Activated T-cell treated with anti-CD3 and anti-CD28 coated beads for 1 hour (primary cell): ENCODE data around the gene ZFHX3.
"Not testable (repeated sequence)": the region's sequence is repeated elsewhere in the genome, so short reads cannot be mapped to it uniquely, and the experiment has no call there.

Experiments
- DNase-seq: peaks from one replicate; pipeline ENCODE4 v3.0.0-alpha.2; 2020; ENCODE audit warnings: low read depth

The ZFHX3 gene, protein sequence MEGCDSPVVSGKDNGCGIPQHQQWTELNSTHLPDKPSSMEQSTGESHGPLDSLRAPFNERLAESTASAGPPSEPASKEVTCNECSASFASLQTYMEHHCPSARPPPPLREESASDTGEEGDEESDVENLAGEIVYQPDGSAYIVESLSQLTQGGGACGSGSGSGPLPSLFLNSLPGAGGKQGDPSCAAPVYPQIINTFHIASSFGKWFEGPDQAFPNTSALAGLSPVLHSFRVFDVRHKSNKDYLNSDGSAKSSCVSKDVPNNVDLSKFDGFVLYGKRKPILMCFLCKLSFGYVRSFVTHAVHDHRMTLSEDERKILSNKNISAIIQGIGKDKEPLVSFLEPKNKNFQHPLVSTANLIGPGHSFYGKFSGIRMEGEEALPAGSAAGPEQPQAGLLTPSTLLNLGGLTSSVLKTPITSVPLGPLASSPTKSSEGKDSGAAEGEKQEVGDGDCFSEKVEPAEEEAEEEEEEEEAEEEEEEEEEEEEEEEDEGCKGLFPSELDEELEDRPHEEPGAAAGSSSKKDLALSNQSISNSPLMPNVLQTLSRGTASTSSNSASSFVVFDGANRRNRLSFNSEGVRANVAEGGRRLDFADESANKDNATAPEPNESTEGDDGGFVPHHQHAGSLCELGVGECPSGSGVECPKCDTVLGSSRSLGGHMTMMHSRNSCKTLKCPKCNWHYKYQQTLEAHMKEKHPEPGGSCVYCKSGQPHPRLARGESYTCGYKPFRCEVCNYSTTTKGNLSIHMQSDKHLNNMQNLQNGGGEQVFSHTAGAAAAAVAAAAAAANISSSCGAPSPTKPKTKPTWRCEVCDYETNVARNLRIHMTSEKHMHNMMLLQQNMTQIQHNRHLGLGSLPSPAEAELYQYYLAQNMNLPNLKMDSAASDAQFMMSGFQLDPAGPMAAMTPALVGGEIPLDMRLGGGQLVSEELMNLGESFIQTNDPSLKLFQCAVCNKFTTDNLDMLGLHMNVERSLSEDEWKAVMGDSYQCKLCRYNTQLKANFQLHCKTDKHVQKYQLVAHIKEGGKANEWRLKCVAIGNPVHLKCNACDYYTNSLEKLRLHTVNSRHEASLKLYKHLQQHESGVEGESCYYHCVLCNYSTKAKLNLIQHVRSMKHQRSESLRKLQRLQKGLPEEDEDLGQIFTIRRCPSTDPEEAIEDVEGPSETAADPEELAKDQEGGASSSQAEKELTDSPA (N-terminal part only)

DNA sequence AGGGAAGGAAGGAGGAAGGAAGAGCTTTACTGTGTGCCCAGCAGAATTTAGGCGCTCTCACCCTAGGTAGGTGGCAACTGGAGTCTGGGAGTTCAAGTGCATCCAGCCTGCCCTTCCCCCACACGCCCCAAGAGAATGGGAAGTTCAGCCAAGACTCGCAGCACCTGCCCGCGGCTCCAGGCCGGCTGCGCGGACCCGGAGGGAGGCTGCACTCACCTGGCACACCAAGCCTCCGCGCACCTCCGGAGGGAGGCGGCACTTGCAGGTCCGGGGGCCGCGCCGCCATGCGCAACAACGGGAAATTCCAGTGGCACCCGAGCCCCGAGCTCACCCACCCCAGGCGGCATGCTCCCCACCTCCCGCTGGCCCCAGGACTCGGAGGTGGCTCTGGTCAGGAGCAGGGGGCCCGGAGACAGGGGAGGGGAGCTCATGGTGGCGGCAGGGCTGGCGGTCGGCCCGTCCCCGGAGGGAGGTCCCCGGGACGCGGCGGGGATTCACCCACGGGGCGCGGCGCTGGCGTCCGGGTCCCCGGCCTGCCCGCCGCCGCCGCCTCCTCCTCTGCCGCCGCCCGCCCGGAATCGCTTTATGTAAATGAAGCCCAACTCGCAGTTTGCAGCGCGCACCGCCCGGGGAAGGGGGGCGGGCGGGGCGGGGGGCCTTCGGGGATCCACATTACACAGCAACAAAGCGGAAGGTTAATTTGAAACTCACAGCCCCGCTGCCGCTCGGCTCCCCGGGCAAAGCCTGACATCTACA, at the start of gene ZFHX3:
Gene ZFHX3, minus strand, starts transcription at position 593 of the 756 bp plus-strand sequence. CDS start 87,983 bp downstream, outside the sequence.
- no peak for DNase-seq

- no peak for DNase-seq
Measured at GRCh38 chr16:73096510-73096909, 48.6 kb upstream of the ZFHX3 start.

GRCh38 chr16:73095885-73096421, 48.0 kb upstream of the ZFHX3 start:
- no peak for DNase-seq

DNA sequence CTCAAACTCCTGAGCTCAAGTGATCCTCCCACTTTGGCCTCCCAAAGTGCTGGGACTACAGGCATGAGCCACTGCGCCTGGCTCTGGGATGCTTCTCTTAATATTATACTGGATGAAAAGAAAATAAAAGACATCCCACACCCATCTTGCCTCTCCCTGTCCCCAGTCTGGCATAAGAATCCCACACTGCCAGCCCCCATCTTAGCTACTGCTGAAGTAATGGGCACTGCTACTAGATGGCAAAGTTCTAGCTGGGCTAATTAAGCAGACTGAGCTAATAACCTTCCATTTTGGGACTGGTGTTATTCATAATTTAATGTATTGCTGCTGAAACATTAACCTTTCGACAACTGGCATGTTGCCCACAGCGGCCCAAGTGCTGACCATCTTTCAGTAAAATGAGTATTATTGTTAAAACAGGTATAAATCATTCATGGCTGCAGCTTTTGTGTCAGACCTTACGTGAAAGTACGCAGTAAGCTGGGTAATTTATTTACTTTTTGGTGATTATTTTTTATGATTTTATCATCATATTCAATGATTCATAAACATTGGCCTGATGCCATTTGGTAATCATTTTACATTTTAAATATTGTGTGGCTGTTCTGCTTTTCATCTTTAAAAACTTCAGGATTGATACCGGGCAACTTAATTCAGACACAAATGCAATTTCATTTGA, 47.4 kb upstream of the ZFHX3 start:
- no peak for DNase-seq

DNA sequence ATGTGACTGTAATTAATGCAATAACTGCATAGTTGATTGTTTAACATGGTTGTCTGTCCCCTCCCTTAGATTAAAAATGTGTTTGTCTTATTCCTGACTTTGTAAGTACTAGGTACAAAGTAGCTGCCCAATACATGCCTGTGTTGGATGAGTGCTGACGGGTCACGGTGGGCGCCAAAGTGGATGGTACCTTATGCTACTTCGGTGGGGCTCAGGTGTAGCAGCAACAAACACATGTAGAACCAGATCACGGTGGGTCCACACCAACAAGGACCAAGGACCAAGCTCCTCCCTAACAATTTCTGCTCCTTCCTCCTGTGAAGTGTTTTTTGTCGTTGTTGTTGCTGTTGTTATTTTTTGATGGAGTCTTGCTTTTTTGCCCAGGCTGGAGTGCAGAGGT, 46.4 kb upstream of the ZFHX3 start:
- DNase-seq, result no peak

- no peak for DNase-seq
Measured at GRCh38 chr16:73093146-73094144, 45.5 kb upstream of the ZFHX3 start.

- DNase-seq, result no peak
Measured at GRCh38 chr16:73092236-73092781, 44.4 kb upstream of the ZFHX3 start.

DNA sequence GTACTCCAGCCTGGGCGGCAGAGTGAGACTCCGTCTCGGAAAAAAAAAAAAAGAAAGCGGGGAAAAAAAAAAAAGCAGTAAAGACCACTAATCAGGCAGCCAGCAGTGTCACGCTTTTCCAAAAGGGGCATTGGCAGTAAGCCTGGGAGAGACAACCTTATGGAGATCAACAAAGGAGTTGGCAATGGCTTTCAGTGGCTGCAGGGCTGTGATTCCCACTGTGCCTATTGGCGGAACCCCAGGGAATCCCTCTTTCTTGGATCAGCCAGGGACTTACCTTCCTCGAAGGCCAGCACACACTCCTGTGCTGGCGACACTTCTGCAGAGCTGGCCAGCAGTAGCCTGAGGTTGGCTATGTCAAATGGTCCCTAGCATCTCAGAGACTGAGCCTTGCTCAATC, 43.2 kb upstream of the ZFHX3 start:
- no peak for DNase-seq

GRCh38 chr16:73089420-73089819, 41.5 kb upstream of the ZFHX3 start:
- DNase-seq, result no peak

DNA sequence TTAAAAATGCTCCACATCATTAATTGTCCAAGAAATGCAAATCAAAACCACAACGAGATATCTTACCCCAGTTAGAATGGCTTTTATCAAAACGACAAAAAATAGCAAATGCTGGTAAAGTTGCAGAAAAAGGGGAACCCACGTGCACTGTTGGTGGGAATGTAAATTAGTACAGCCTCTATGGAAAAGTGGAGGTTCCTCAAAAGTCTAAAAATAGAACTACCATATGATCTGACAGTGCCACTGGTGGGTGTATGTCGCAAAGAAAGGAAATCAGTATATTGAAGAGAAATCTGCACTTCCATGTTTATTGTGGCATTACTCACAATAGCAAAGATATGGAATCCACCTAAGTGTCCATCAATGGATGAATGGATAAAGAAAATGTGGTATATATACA, 38.2 kb upstream of the ZFHX3 start:
- DNase-seq, result no peak

- DNase-seq, result no peak
Measured at GRCh38 chr16:73083271-73083670, 35.3 kb upstream of the ZFHX3 start.

DNA sequence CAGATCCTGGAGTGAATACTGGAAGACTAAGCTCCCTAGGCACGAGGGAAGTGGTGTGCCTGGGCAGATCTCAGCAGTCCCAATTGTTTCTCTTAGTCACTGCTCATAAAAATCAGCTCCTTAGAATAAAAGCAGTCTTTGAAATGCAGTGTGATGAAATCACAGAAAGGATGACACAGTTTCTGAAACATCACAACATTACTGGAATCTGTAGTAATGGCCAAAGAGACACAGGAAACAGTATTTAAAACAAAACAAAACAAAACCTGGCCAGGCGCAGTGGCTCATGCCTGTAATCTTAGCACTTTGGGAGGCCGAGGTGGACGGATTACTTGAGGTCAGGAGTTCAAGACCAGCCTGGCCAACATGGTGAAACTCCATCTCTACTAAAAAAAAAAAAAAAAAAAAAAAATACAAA, 34.7 kb upstream of the ZFHX3 start:
- not testable (repeated sequence) for DNase-seq

DNA sequence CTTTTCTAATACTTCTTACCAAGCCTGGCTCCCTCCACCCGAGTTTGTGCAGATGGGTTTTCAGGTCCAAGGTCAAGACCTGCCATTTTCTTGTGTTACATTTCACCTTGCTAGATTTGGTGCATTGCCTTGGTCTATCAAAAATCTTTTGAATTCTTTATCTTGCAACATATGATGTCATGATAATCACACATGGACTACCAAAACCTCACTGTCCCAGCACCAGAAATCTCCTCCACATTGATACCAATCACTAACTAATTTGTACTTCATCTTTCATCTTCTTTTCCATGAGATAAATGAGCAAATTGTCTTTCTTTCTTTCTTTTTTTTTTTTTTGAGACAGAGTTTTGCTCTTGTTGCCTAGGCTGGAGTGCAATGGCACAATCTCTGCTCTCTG, 33.0 kb upstream of the ZFHX3 start:
- DNase-seq, result no peak

DNA sequence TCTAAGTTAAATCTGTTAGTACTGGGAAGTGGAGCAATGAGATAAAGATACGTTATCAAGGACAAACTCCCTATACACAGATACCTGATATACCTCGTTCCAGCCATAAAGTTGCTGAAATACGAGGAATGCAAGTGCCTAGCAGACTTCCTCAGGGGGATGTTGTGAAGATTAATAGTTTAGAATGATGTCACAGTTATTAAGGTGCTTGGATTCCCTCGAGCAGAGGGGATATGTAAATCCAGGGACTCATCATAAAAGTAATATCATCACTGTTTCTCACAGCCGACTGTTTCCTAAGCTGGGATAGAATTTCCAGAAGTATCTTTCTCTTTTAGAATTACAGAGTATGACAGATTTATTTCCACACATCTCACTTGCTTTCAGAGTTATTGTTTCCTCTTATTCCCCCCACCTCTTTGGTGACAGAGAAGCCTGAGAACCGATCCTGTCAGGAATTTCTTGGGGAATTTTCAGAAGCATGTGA, 28.4 kb upstream of the ZFHX3 start:
- no peak for DNase-seq

GRCh38 chr16:73074382-73074781, 26.5 kb upstream of the ZFHX3 start:
- DNase-seq, result no peak

DNA sequence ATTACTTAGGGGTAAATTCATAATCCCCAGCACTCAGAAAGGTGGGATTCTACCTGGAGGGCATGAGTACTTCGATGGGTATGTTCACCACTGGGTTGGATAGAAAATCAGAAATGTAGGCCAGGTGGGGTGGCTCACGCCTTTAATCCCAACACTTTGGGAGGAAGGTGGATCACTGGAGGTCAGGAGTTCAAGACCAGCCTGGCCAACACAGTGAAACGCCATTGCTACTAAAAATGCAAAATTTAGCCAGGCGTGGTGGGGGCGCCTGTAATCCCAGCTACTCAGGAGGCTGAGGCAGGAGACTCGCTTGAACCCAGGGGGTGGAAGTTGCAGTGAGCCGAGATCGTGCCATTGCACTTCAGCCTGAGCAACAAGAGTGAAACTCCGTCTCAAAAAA, 24.1 kb upstream of the ZFHX3 start:
- not testable (repeated sequence) for DNase-seq

GRCh38 chr16:73071131-73071940, 23.4 kb upstream of the ZFHX3 start:
- no peak for DNase-seq

GRCh38 chr16:73069581-73070262, 21.8 kb upstream of the ZFHX3 start:
- no peak for DNase-seq
